Measurements from ENCODE around the gene TMEM51. TPM values are rescaled to one million over a fixed set of nuclear protein-coding genes. Genes with fewer than 3 reads are reported as not detected.

TMEM51 gene
- total and polyA plus RNA-seq, 2 of the 13 experiments (the other 11 are each of a cell fraction or from before 2014, with no cell fraction given), result 12.2 to 22.3 TPM

GRCh38 chr1:15206418-15207030 lies 53.0 kb downstream of the TMEM51 start (continued):
- TF ChIP-seq ZNF644 (CRISPR knock-in tag; IDR thresholded peaks at IDR 0.05; ENCODE audit: low read depth) (no peak), SRSF4 (IDR thresholded peaks at IDR 0.05; ENCODE audit: low read depth, low read length, poor library complexity, severe bottlenecking) (no peak), HCFC1 (IDR thresholded peaks at IDR 0.05; ENCODE audit: low read depth, low read length) (no peak), ZNF34 (CRISPR knock-in tag; IDR thresholded peaks at IDR 0.05; ENCODE audit: borderline replicate concordance) (no peak), ZBTB3 (CRISPR knock-in tag; IDR thresholded peaks at IDR 0.05; ENCODE audit: borderline replicate concordance, low read depth) (no peak), RBM39 (IDR thresholded peaks at IDR 0.05; ENCODE audit: low read depth, low read length, poor library complexity, severe bottlenecking) (no peak), ZNF558 (CRISPR knock-in tag; IDR thresholded peaks at IDR 0.05; ENCODE audit: borderline replicate concordance) (no peak), KDM1A (CRISPR knock-in tag; IDR thresholded peaks at IDR 0.05) (no peak), DZIP1 (CRISPR knock-in tag; IDR thresholded peaks at IDR 0.05) (no peak), ZNF121 (CRISPR knock-in tag; IDR thresholded peaks at IDR 0.05) (peak; percentile 75), MXD3 (CRISPR knock-in tag; IDR thresholded peaks at IDR 0.05) (no peak), U2AF1 (optimal IDR thresholded peaks at IDR 0.05; ENCODE audit: low read depth, low read length) (no peak), ZNF83 (CRISPR knock-in tag; IDR thresholded peaks at IDR 0.05; ENCODE audit: borderline replicate concordance) (no peak), HMGA1 (CRISPR knock-in tag; conservative IDR thresholded peaks at IDR 0.05) (no peak), NBN (conservative IDR thresholded peaks at IDR 0.05) (no peak), NFYB (CRISPR knock-in tag; IDR thresholded peaks at IDR 0.05) (no peak), DNMT3B (CRISPR knock-in tag; conservative IDR thresholded peaks at IDR 0.05) (no peak), ZBTB46 (CRISPR knock-in tag; IDR thresholded peaks at IDR 0.05; ENCODE audit: borderline replicate concordance) (no peak), BCL6 (CRISPR knock-in tag; IDR thresholded peaks at IDR 0.05) (peak; percentile 59; the same call in 1 of the 2 replicates), DMAP1 (CRISPR knock-in tag; IDR thresholded peaks at IDR 0.05) (no peak), REPIN1 (CRISPR knock-in tag; IDR thresholded peaks at IDR 0.05; ENCODE audit: borderline replicate concordance, low read depth) (peak; percentile 73; the same call in 1 of the 2 replicates), ZNF879 (CRISPR knock-in tag; IDR thresholded peaks at IDR 0.05) (no peak), MED13 (CRISPR knock-in tag; IDR thresholded peaks at IDR 0.05) (no peak)
- TF ChIP-seq, protein P1, sequence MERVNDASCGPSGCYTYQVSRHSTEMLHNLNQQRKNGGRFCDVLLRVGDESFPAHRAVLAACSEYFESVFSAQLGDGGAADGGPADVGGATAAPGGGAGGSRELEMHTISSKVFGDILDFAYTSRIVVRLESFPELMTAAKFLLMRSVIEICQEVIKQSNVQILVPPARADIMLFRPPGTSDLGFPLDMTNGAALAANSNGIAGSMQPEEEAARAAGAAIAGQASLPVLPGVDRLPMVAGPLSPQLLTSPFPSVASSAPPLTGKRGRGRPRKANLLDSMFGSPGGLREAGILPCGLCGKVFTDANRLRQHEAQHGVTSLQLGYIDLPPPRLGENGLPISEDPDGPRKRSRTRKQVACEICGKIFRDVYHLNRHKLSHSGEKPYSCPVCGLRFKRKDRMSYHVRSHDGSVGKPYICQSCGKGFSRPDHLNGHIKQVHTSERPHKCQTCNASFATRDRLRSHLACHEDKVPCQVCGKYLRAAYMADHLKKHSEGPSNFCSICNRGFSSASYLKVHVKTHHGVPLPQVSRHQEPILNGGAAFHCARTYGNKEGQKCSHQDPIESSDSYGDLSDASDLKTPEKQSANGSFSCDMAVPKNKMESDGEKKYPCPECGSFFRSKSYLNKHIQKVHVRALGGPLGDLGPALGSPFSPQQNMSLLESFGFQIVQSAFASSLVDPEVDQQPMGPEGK (CRISPR knock-in tag; IDR thresholded peaks at IDR 0.05), result peak; percentile 99
